Parathyroid adenoma (tissue), 2 donors: ENCODE measurements around the gene IFNGR1.

ENCODE experiments used
- H2AFZ ChIP-seq: fragments of 300-600 bp; sonication (generic); one replicate; pipeline ENCODE4 v1.7.0; 2017; ENCODE audit warnings: antibody characterized with exemption, mild to moderate bottlenecking
- H3K27ac ChIP-seq: fragments of 300-600 bp; sonication (generic); one replicate; pipeline ENCODE4 v1.7.0; 2017
- H3K27me3 ChIP-seq: fragments of 300-600 bp; sonication (generic); one replicate; pipeline ENCODE4 v1.7.0; 2017; ENCODE audit warnings: low read length; ENCODE audit not compliant: control insufficient read depth, insufficient read depth
- H3K36me3 ChIP-seq: fragments of 300-600 bp; sonication (generic); one replicate; pipeline ENCODE4 v1.7.0; 2017; ENCODE audit warnings: low read length; ENCODE audit not compliant: control insufficient read depth, insufficient read depth
- H3K4me1 ChIP-seq: fragments of 300-600 bp; sonication (generic); one replicate; pipeline ENCODE4 v1.7.0; 2017; ENCODE audit warnings: control low read depth
- H3K4me2 ChIP-seq: fragments of 300-600 bp; sonication (generic); one replicate; pipeline ENCODE4 v1.7.0; 2017; ENCODE audit warnings: low read length
- H3K4me3 ChIP-seq: fragments of 300-600 bp; sonication (generic); one replicate; pipeline ENCODE4 v1.7.0; 2017; ENCODE audit warnings: low read depth, low read length
- H3K79me2 ChIP-seq: fragments of 300-600 bp; sonication (generic); one replicate; pipeline ENCODE4 v1.7.0; 2017; ENCODE audit warnings: control low read depth
- H3K9ac ChIP-seq: fragments of 300-600 bp; sonication (generic); one replicate; pipeline ENCODE4 v1.7.0; 2017; ENCODE audit warnings: mild to moderate bottlenecking
- H3K9me3 ChIP-seq: fragments of 300-600 bp; sonication (generic); one replicate; pipeline ENCODE4 v1.7.0; 2017; ENCODE audit warnings: low read length; ENCODE audit not compliant: control insufficient read depth
- CTCF ChIP-seq: fragments of 300-600 bp; sonication (generic); IDR thresholded peaks from one replicate; pipeline ENCODE4 v1.7.0; 2017; ENCODE audit warnings: antibody characterized with exemption, mild to moderate bottlenecking
- donor health status: primary hyperparathyroidism.

Gene IFNGR1

GRCh38 chr6:137227871-137228302 lies 8.7 kb upstream of the IFNGR1 start:
- Histone ChIP-seq H3K27ac (no peak overlapping the region), H3K4me1 (no peaks in the 10 kb centered on the region)

GRCh38 chr6:137226697-137227096 lies 7.5 kb upstream of the IFNGR1 start:
- no peaks in the 10 kb centered on the region for H3K4me1 ChIP-seq
- H3K27ac ChIP-seq, result no peak overlapping the region
- no peak overlapping the region for H3K4me3 ChIP-seq
- no peaks in the 10 kb centered on the region for H3K36me3 ChIP-seq
- no peak overlapping the region for H2AFZ ChIP-seq
- no peaks in the 10 kb centered on the region for H3K27me3 ChIP-seq
- TF ChIP-seq CTCF, result no peak
- no peak overlapping the region for H3K9ac ChIP-seq
- H3K4me2 ChIP-seq, result no peak overlapping the region
- H3K9me3 ChIP-seq, result no peaks in the 10 kb centered on the region
- H3K79me2 ChIP-seq, result peaks cover 11% of the 10 kb centered on the region

More at GRCh38 chr6:137227871-137228302, 8.7 kb upstream of the IFNGR1 start:
- no peak for TF ChIP-seq CTCF
- H3K4me2 ChIP-seq, result no peak overlapping the region
- H3K36me3 ChIP-seq, result no peaks in the 10 kb centered on the region
- H3K9ac ChIP-seq, result no peak overlapping the region
- H3K9me3 ChIP-seq, result no peaks in the 10 kb centered on the region
- peaks cover 5% of the 10 kb centered on the region for H3K79me2 ChIP-seq
- no peak overlapping the region for H3K4me3 ChIP-seq
- no peak overlapping the region for H2AFZ ChIP-seq
- no peaks in the 10 kb centered on the region for H3K27me3 ChIP-seq

- Histone ChIP-seq H2AFZ (no peak overlapping the region), H3K27ac (peak overlapping the region; percentile 17), H3K27me3 (no peaks in the 10 kb centered on the region), H3K4me2 (no peak overlapping the region), H3K9ac (no peak overlapping the region), H3K4me3 (no peak overlapping the region), H3K4me1 (peaks cover 6% of the 10 kb centered on the region), H3K9me3 (no peaks in the 10 kb centered on the region), H3K36me3 (no peaks in the 10 kb centered on the region), H3K79me2 (peaks cover 30% of the 10 kb centered on the region)
- no peak for TF ChIP-seq CTCF
These were observed 5.6 kb upstream of the IFNGR1 start for GRCh38 chr6:137224799-137225198.

- no peak for TF ChIP-seq CTCF
- Histone ChIP-seq H3K4me2 (no peak overlapping the region), H2AFZ (peak overlapping the region; percentile 25), H3K4me1 (peaks cover 9% of the 10 kb centered on the region), H3K4me3 (no peak overlapping the region), H3K79me2 (peaks cover 39% of the 10 kb centered on the region), H3K36me3 (no peaks in the 10 kb centered on the region), H3K9ac (no peak overlapping the region), H3K27me3 (no peaks in the 10 kb centered on the region), H3K27ac (peak overlapping the region; percentile 27), H3K9me3 (no peaks in the 10 kb centered on the region)
These were observed 4.4 kb upstream of the IFNGR1 start for GRCh38 chr6:137223370-137224131.

GRCh38 chr6:137222381-137222780 lies 3.2 kb upstream of the IFNGR1 start:
- Histone ChIP-seq H3K27me3 (no peaks in the 10 kb centered on the region), H3K27ac (no peak overlapping the region), H3K4me3 (no peak overlapping the region), H3K4me1 (peaks cover 15% of the 10 kb centered on the region), H3K79me2 (peaks cover 46% of the 10 kb centered on the region), H2AFZ (peak overlapping the region; percentile 3), H3K4me2 (peak overlapping the region; percentile 31), H3K9me3 (no peaks in the 10 kb centered on the region), H3K9ac (no peak overlapping the region), H3K36me3 (no peaks in the 10 kb centered on the region)
- no peak for TF ChIP-seq CTCF
